ENCODE measurements around the gene PRKN.

DNA sequence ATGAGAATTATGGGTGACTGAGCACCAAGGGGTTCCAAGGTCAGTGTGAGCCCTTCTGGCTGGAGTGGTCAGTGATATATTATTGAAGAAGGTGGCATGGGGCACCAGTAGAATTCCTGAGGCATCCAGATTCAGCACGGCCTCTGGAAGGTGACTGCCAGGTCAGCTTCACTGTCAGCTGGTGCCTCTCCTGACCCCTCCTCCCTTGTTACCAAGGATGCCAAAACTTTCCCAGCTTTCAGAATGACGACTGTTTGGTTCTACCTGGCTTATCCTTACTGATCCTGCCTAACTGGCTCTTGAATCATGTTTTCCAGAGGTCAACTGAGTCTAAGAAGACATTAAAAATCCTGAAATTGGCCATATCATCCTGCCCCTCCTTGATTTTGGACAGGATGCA, 1264.5 kb downstream of the PRKN start:
- no peak for TF ChIP-seq POLR2A (IDR thresholded peaks at IDR 0.05)
- TF ChIP-seq, protein P1, sequence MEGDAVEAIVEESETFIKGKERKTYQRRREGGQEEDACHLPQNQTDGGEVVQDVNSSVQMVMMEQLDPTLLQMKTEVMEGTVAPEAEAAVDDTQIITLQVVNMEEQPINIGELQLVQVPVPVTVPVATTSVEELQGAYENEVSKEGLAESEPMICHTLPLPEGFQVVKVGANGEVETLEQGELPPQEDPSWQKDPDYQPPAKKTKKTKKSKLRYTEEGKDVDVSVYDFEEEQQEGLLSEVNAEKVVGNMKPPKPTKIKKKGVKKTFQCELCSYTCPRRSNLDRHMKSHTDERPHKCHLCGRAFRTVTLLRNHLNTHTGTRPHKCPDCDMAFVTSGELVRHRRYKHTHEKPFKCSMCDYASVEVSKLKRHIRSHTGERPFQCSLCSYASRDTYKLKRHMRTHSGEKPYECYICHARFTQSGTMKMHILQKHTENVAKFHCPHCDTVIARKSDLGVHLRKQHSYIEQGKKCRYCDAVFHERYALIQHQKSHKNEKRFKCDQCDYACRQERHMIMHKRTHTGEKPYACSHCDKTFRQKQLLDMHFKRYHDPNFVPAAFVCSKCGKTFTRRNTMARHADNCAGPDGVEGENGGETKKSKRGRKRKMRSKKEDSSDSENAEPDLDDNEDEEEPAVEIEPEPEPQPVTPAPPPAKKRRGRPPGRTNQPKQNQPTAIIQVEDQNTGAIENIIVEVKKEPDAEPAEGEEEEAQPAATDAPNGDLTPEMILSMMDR (IDR thresholded peaks at IDR 0.05 in 8 of 11, conservative IDR thresholded peaks at IDR 0.05 in 3 of 11): no peak
